Naive thymus-derived CD8-positive, alpha-beta T cell (primary cell): ENCODE results near the gene CNPY3. TPM values are rescaled to one million over a fixed set of nuclear protein-coding genes. Genes with fewer than 3 reads are reported as not detected.

Experiments used
- ATAC-seq, 2 donors: fragments of 150-1000 bp; cut with Tn5 transposase in 1 of 2; sonication (Bioruptor Pico), chemical (Tn5 transposase) in 1 of 2; 1 replicate in 1 of 2; 2 replicates in 1 of 2; pipeline ENCODE4 v1.10.0; 2021; ENCODE audit warnings: mild to moderate bottlenecking in 2 of 2, moderate library complexity in 2 of 2
- POLR2A ChIA-PET: fragments of 350-600 bp; sonication (Branson Sonifier 250); formaldehyde crosslinking; loops from one replicate; lab custom pipeline; 2021; ENCODE audit warnings: antibody characterized with exemption; lab: Charles Lee
- DNase-seq, 10 donors: peaks; one replicate each; pipeline versions ENCODE4 v3.0.0 to v3.0.0-alpha.2; 2020 to 2022
- H3K27ac Mint-ChIP-seq, 10 donors: one replicate each; pipeline ENCODE4 v1.8.0; 2020 to 2022; ENCODE audit warnings: mild to moderate bottlenecking in 10 of 10, mixed read lengths in 10 of 10, moderate library complexity in 4 of 10, inconsistent platforms in 1 of 10
- H3K27me3 Mint-ChIP-seq, 5 donors: one replicate each; pipeline ENCODE4 v1.8.0; 2021 to 2022; ENCODE audit warnings: mixed read lengths in 5 of 5
- H3K36me3 Mint-ChIP-seq, 3 donors: one replicate each; pipeline ENCODE4 v1.8.0; 2020 to 2022; ENCODE audit warnings: mixed read lengths in 3 of 3, mild to moderate bottlenecking in 2 of 3, inconsistent platforms in 1 of 3
- H3K4me1 Mint-ChIP-seq, 4 donors: one replicate each; pipeline ENCODE4 v1.8.0; 2021 to 2022; ENCODE audit warnings: mixed read lengths in 4 of 4
- H3K4me3 Mint-ChIP-seq, 10 donors: one replicate each; pipeline ENCODE4 v1.8.0; 2020 to 2022; ENCODE audit warnings: mild to moderate bottlenecking in 10 of 10, mixed read lengths in 10 of 10, moderate library complexity in 6 of 10, inconsistent platforms in 1 of 10
- H3K9me3 Mint-ChIP-seq, 9 donors: one replicate each; pipeline ENCODE4 v1.8.0; 2020 to 2022; ENCODE audit warnings: mixed read lengths in 9 of 9, mild to moderate bottlenecking in 3 of 9, inconsistent platforms in 1 of 9, moderate library complexity in 1 of 9
- polyA plus RNA-seq, 3 donors: library from polyadenylated mRNA; unstranded; fragments of 300-500 nt; fragmentation: Illumina TruSeq; gene quantifications; one replicate each; pipeline ENCODE4 v1.2.3, GENCODE V29; 2021
- total RNA-seq, 8 experiments: library from RNA in 2 of 8; stranded (reverse) in 2 of 8; gene quantifications; one replicate each; pipeline ENCODE4 v1.2.3 and lab custom pipeline; 2021 to 2026

The CNPY3 gene
- total and polyA plus RNA-seq, 5 experiments from 2014 or later: 90.3 to 158 (median 103) TPM

DNA sequence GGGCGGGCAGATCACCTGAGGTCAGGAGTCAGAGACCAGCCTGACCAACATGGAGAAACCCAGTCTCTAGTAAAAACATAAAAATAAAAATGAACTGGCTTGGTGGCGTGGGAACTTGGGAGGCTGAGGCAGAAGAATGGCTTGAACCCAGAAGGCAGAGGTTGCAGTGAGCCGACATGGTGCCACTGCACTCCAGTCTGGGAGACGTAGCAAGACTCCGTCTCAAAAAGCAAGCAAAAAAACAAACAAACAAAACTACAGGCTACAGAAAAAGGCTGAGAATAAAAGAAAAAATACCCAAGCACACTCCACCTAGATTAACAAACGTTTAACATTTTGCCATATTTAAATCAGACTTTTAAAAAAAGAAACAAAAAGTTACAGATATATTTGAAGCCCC, 7.5 kb upstream of the CNPY3 start:
- Mint-ChIP-seq H3K4me3 (no peak overlapping the region), H3K4me1 (peaks cover 0 to 6% (median 2%) of the 10 kb centered on the region in 4 donors), H3K36me3 (no peaks in the 10 kb centered on the region), H3K27ac (no peak overlapping the region), H3K27me3 (no peaks in the 10 kb centered on the region), H3K9me3 (no peaks in the 10 kb centered on the region)
- POLR2A ChIA-PET: interaction anchor here (0.7 kb wide), 1 partner anchor 8 kb away, joined by 3 read pairs; no protein-coding TSS in a partner anchor
- no peak for ATAC-seq
- no peak for DNase-seq

- H3K27me3 Mint-ChIP-seq: no peaks in the 10 kb centered on the region
- no peak for DNase-seq
- no peaks in the 10 kb centered on the region for H3K9me3 Mint-ChIP-seq
- H3K4me3 Mint-ChIP-seq: no peak overlapping the region
- POLR2A ChIA-PET: no interaction called here
- peaks cover 3 to 11% (median 7%) of the 10 kb centered on the region in 4 donors for H3K4me1 Mint-ChIP-seq
- H3K27ac Mint-ChIP-seq: peak overlapping the region in 1 of 10 donors; percentile 46
- no peak for ATAC-seq
- H3K36me3 Mint-ChIP-seq: no peaks in the 10 kb centered on the region
Observed at GRCh38 chr6:42923666-42924065, 5.6 kb upstream of the CNPY3 start.

DNA sequence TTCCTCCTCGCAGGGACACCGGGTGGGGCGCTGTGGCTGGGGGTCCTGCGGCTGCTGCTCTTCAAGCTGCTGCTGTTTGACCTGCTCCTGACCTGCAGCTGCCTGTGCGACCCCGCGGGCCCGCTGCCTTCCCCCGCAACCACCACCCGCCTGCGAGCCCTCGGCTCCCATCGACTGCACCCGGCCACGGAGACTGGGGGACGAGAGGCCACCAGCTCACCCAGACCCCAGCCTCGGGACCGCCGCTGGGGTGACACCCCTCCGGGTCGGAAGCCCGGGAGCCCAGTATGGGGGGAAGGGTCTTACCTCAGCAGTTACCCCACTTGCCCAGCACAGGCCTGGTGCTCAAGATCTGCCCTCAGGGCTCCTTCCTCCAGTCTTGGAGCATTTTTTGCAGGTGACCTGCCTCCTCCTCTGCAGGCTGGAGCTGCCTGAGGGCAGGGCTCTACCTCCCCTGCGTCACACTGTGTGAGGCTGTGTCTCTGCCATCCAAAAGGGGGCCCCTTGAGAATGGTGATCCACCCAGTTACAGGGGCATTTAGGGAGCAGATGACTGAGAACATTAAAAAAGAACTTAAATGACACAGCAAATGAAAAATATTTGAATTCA, 3.9 kb upstream of the CNPY3 start:
- Mint-ChIP-seq H3K4me3 (no peak overlapping the region), H3K27ac (peak overlapping the region in 5 of 10 donors; percentile 35 to 97 (median 44)), H3K36me3 (peaks cover 0 to 3% (median 0%) of the 10 kb centered on the region in 3 donors), H3K4me1 (peaks cover 10 to 23% (median 20%) of the 10 kb centered on the region in 4 donors), H3K9me3 (no peaks in the 10 kb centered on the region), H3K27me3 (no peaks in the 10 kb centered on the region)
- DNase-seq (no peak), ATAC-seq (no peak)
- POLR2A ChIA-PET: interaction anchor here (1.6 kb wide), 1 partner anchor 54 kb away, joined by 5 read pairs; the partner anchor contains the start of gene PEX6

- H3K9me3 Mint-ChIP-seq: no peaks in the 10 kb centered on the region
- POLR2A ChIA-PET: interaction anchor here (0.6 to 5.2 kb wide), 59 partner anchors 9 to 1851 kb away, joined by 3 to 144 read pairs (median 6); partner anchors contain the start of genes ABCC10, BICRAL, BYSL and CUL7
- ATAC-seq: peak; percentile 21 to 42
- peak overlapping the region; percentile 97 to 100 (median 99) for H3K27ac Mint-ChIP-seq
- peak overlapping the region; percentile 92 to 100 (median 96) for H3K4me3 Mint-ChIP-seq
- H3K4me1 Mint-ChIP-seq: peaks cover 32 to 64% (median 60%) of the 10 kb centered on the region in 4 donors
- DNase-seq: peak in 5 of 10 donors; percentile 37 to 57 (median 52)
- H3K36me3 Mint-ChIP-seq: peaks cover 0 to 32% (median 0%) of the 10 kb centered on the region in 3 donors
- H3K27me3 Mint-ChIP-seq: no peaks in the 10 kb centered on the region
Observed at GRCh38 chr6:42929821-42930360, 611 bp downstream of the CNPY3 start.

- Mint-ChIP-seq H3K27me3 (no peaks in the 10 kb centered on the region), H3K27ac (peak overlapping the region; percentile 86 to 99 (median 94)), H3K4me1 (peaks cover 38 to 78% (median 73%) of the 10 kb centered on the region in 4 donors), H3K4me3 (peak overlapping the region; percentile 55 to 100 (median 74)), H3K36me3 (peaks cover 0 to 56% (median 6%) of the 10 kb centered on the region in 3 donors), H3K9me3 (no peaks in the 10 kb centered on the region)
- no peak for DNase-seq
- ATAC-seq: no peak
- POLR2A ChIA-PET: interaction anchor here (0.8 to 5.2 kb wide), 3 partner anchors 15 to 81 kb away, joined by 3 to 109 read pairs (median 3); partner anchors contain the start of genes KLHDC3 and MEA1
Observed at GRCh38 chr6:42932412-42932811, 3.1 kb downstream of the CNPY3 start.

- H3K9me3 Mint-ChIP-seq: no peaks in the 10 kb centered on the region
- peak overlapping the region; percentile 71 to 99 (median 92) for H3K27ac Mint-ChIP-seq
- ATAC-seq (no peak), DNase-seq (no peak)
- H3K4me3 Mint-ChIP-seq: peak overlapping the region; percentile 48 to 100 (median 74)
- no peaks in the 10 kb centered on the region for H3K27me3 Mint-ChIP-seq
- H3K4me1 Mint-ChIP-seq: peaks cover 41 to 85% (median 75%) of the 10 kb centered on the region in 4 donors
- POLR2A ChIA-PET: interaction anchor here (0.9 to 1.0 kb wide), 2 partner anchors 37 to 47 kb away, joined by 3 read pairs; no protein-coding TSS in a partner anchor
- peaks cover 0 to 64% (median 10%) of the 10 kb centered on the region in 3 donors for H3K36me3 Mint-ChIP-seq
Observed at GRCh38 chr6:42933205-42933604, 3.9 kb downstream of the CNPY3 start.

DNA sequence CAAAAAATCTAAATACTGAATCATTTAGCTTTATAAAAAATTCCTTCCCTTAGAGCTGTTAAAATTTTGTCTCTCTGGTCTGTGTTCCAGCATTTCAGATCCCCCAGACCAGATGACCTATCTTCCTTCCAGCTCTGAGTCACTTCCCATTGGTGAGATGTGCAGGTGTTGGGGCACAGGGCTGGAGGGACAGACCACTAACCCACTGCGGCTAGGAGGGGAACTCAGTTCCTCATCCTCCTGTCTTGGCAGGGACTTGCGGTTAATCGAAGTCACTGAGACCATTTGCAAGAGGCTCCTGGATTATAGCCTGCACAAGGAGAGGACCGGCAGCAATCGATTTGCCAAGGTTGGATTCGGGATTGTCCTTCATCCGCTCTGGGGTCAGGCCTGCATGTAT, 6.0 kb downstream of the CNPY3 start:
- H3K27me3 Mint-ChIP-seq: no peaks in the 10 kb centered on the region
- no peaks in the 10 kb centered on the region for H3K9me3 Mint-ChIP-seq
- no peak for ATAC-seq
- H3K36me3 Mint-ChIP-seq: peaks cover 0 to 80% (median 10%) of the 10 kb centered on the region in 3 donors
- peak overlapping the region in 8 of 10 donors; percentile 44 to 97 (median 78) for H3K27ac Mint-ChIP-seq
- POLR2A ChIA-PET: interaction anchor here (0.8 kb wide), 1 partner anchor 9 kb away, joined by 6 read pairs; no protein-coding TSS in a partner anchor
- no peak overlapping the region for H3K4me3 Mint-ChIP-seq
- DNase-seq: no peak
- H3K4me1 Mint-ChIP-seq: peaks cover 32 to 80% (median 57%) of the 10 kb centered on the region in 4 donors

DNA sequence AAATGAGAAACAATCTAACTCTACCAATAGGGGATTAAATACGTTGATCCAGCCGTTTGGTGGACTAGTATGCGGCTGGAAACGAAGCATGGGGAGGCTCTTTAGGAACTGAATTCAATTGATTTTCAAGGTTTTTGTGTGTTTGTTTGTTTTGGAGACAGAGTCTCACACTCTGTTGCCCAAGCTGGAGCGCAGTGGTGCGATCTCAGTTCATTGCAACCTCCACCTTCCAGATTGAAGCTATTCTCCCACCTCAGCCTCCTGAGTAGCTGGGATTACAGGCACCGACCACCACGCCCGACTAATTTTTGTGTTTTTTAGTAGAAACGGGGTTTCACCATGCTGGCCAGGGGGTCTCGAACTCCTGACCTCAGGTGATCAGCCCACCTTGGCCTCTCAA, 7.1 kb downstream of the CNPY3 start:
- ATAC-seq (no peak), DNase-seq (no peak)
- POLR2A ChIA-PET: interaction anchor here (0.7 to 5.7 kb wide), 3 partner anchors 8 to 47 kb away, joined by 3 to 26 read pairs (median 4); partner anchors contain the start of gene CNPY3
- no peaks in the 10 kb centered on the region for H3K27me3 Mint-ChIP-seq
- H3K4me3 Mint-ChIP-seq: no peak overlapping the region
- no peaks in the 10 kb centered on the region for H3K9me3 Mint-ChIP-seq
- H3K36me3 Mint-ChIP-seq: peaks cover 0 to 86% (median 10%) of the 10 kb centered on the region in 3 donors
- H3K27ac Mint-ChIP-seq: peak overlapping the region in 7 of 10 donors; percentile 6 to 97 (median 66)
- peaks cover 31 to 69% (median 47%) of the 10 kb centered on the region in 4 donors for H3K4me1 Mint-ChIP-seq

DNA sequence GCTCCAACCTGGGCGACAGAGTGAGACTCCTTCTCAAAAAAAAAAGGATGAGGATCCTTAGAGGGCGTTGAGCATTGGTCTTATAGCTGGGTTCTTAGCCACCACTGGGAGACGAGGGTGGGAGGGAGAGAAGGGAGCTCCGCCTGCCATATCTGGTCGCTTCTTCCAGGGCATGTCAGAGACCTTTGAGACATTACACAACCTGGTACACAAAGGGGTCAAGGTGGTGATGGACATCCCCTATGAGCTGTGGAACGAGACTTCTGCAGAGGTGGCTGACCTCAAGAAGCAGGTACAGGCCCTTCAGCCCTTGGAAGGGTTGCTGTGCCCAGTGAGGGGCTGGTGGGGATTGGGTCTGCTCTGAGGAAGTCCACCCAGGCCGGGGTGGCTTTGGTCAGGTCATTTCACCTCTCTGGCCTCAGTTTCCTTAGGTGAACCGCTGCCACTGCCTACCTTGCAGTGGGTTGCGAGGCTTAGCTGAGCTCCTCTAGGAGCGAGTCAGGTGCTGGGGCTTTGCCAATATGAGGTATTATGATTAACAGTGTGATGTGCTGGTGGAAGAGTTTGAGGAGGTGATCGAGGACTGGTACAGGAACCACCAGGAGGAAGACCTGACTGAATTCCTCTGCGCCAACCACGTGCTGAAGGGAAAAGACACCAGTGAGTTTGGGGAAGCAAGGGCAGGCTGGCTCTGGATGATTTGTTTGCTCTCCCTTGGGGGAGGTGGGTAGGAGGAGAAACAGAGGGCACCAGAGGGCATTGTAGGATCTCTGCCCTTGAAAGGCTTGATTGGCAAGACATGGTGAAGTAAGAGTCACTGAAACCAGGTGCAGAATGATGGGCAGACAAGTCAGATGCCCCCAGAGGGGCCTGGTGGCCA, 8.5 kb downstream of the CNPY3 start:
- H3K4me3 Mint-ChIP-seq: peak overlapping the region in 1 of 10 donors; percentile 14
- DNase-seq (no peak), ATAC-seq (no peak)
- H3K36me3 Mint-ChIP-seq: peaks cover 0 to 84% (median 12%) of the 10 kb centered on the region in 3 donors
- H3K27me3 Mint-ChIP-seq: no peaks in the 10 kb centered on the region
- POLR2A ChIA-PET: interaction anchor here (1.0 to 5.7 kb wide), 2 partner anchors 9 to 46 kb away, joined by 3 to 26 read pairs; partner anchors contain the start of gene CNPY3
- H3K27ac Mint-ChIP-seq: peak overlapping the region in 9 of 10 donors; percentile 12 to 75 (median 40)
- no peaks in the 10 kb centered on the region for H3K9me3 Mint-ChIP-seq
- H3K4me1 Mint-ChIP-seq: peaks cover 22 to 57% (median 34%) of the 10 kb centered on the region in 4 donors

DNA sequence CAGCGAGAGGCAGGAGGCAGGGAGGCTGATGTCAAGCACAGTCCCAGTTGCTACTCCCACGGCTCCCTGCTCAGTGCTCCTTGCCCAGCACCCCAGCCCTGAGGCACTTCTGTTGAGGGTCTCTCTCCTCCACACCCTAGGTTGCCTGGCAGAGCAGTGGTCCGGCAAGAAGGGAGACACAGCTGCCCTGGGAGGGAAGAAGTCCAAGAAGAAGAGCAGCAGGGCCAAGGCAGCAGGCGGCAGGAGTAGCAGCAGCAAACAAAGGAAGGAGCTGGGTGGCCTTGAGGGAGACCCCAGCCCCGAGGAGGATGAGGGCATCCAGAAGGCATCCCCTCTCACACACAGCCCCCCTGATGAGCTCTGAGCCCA, 9.1 kb downstream of the CNPY3 start:
- H3K9me3 Mint-ChIP-seq: no peaks in the 10 kb centered on the region
- H3K4me1 Mint-ChIP-seq: peaks cover 16 to 51% (median 28%) of the 10 kb centered on the region in 4 donors
- no peak overlapping the region for H3K4me3 Mint-ChIP-seq
- ATAC-seq (no peak), DNase-seq (no peak)
- H3K27ac Mint-ChIP-seq: peak overlapping the region in 3 of 10 donors; percentile 40 to 75 (median 66)
- peaks cover 0 to 80% (median 14%) of the 10 kb centered on the region in 3 donors for H3K36me3 Mint-ChIP-seq
- no peaks in the 10 kb centered on the region for H3K27me3 Mint-ChIP-seq
- POLR2A ChIA-PET: interaction anchor here (5.7 kb wide), 1 partner anchor 10 kb away, joined by 26 read pairs; the partner anchor contains the start of gene CNPY3

GRCh38 chr6:42938987-42939809, 9.9 kb downstream of the CNPY3 start:
- H3K36me3 Mint-ChIP-seq: peaks cover 0 to 81% (median 18%) of the 10 kb centered on the region in 3 donors
- H3K9me3 Mint-ChIP-seq: no peaks in the 10 kb centered on the region
- POLR2A ChIA-PET: interaction anchor here (5.7 kb wide), 1 partner anchor 10 kb away, joined by 26 read pairs; the partner anchor contains the start of gene CNPY3
- H3K4me1 Mint-ChIP-seq: peaks cover 11 to 44% (median 20%) of the 10 kb centered on the region in 4 donors
- no peak overlapping the region for H3K4me3 Mint-ChIP-seq
- H3K27me3 Mint-ChIP-seq: no peaks in the 10 kb centered on the region
- no peak for ATAC-seq
- DNase-seq: no peak
- H3K27ac Mint-ChIP-seq: peak overlapping the region in 4 of 10 donors; percentile 22 to 83 (median 44)
